ENCODE results near the gene MYG1. TPM values are rescaled to one million over a fixed set of nuclear protein-coding genes. Genes with fewer than 3 reads are reported as not detected.

Gene MYG1
- total RNA-seq, 1 experiment from 2014 or later = 104 TPM

DNA sequence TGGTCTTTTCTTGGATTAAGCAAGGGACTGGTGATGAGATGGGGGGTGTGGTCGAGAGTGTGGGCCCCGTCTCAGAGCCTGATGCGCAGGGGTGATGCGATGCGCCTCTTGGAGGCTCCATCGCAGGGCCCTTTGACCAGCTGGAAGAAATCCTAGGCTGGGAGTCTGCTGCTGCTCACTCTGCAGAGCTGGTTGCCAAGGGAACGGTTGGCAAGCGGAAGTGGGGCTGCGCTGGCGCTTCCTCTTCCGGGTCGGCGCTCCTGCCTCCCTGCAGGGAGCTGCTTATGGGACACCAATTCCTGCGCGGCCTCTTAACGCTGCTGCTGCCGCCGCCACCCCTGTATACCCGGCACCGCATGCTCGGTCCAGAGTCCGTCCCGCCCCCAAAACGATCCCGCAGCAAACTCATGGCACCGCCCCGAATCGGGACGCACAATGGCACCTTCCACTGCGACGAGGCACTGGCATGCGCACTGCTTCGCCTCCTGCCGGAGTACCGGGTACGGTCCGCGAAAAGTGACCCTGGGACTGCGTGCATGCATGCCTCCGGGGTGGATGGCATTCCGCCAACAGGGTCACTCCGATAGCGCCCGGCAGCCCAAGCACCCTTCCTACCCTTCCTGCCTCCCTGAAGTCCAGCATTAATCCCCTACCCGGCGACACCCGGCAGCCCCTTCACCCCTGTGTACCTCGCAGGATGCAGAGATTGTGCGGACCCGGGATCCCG is at the start of gene MYG1 (continued):
- TF ChIP-seq ZNF274 (IDR thresholded peaks at IDR 0.05; ENCODE audit: low read depth, low read length) (no peak), JUND (IDR thresholded peaks at IDR 0.05) (no peak; the same call in 1 of the 2 replicates), SRF (IDR thresholded peaks at IDR 0.05; ENCODE audit: low read depth) (no peak), TCF7L2 (IDR thresholded peaks at IDR 0.05; ENCODE audit: borderline replicate concordance, extremely low read depth, insufficient read depth, insufficient read length) (no peak), CEBPB (IDR thresholded peaks at IDR 0.05; ENCODE audit: low read depth) (no peak)

DNA sequence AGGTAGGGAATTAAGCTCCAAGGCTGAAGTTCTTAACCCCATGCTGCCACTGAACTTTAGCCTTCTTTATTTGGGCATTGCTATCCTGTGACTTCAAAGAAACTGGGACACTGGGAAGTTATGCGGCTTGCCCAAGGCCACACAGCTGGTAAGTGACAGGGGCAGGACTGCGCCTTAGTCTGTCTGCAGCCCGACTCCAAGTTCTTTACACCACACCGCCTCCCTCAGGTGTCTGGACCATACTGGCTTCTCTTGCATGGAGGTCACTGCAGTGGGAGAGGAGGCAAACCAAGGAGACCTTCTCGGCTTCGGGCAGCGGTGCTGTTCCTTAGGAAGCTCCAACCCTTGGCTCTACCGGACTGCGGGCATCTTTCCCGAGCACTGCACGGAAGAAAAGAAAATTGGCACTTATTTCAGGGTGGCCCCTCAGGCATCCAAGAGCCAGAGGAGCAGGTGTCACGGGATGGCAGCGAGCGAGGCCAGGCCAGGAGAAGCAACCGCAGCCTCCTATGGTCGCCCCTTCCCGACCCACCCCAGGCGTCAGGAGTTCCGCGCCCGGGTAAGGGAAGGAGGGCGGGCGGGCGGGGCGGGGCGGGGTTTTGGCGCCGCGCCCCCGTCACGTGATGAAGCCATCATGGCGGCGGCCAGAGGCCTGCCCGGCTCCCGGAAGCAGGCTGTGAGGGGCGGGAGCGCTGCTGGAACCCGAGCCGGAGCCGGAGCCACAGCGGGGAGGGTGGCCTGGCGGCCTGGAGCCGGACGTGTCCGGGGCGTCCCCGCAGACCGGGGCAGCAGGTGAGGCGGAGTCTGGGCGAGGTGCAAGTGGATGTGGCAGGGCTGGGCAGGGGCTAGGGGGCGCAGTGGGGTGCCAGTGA is 47.8 kb upstream of the MYG1 start:
- peak overlapping the region; percentile 96 for H3K4me2 ChIP-seq (ENCODE audit: low read length)
- H3K9me3 ChIP-seq (ENCODE audit: control insufficient read depth in 1 of 2, insufficient read depth in 1 of 2, low read depth in 1 of 2, low read length in 2 of 2) = no peaks in the 10 kb centered on the region
- TF ChIP-seq SP1 (IDR thresholded peaks at IDR 0.05; ENCODE audit: low read depth) = 0 out of 2 replicates have a peak, but pooled peaks have one; percentile 39
- TF ChIP-seq, protein P1, sequence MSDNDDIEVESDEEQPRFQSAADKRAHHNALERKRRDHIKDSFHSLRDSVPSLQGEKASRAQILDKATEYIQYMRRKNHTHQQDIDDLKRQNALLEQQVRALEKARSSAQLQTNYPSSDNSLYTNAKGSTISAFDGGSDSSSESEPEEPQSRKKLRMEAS (IDR thresholded peaks at IDR 0.05) = peak; percentile 53; the same call in 1 of the 2 replicates
- peak; percentile 53 for TF ChIP-seq POLR2AphosphoS5 (IDR thresholded peaks at IDR 0.05; ENCODE audit: low read depth, low read length)
- TF ChIP-seq, protein P2, sequence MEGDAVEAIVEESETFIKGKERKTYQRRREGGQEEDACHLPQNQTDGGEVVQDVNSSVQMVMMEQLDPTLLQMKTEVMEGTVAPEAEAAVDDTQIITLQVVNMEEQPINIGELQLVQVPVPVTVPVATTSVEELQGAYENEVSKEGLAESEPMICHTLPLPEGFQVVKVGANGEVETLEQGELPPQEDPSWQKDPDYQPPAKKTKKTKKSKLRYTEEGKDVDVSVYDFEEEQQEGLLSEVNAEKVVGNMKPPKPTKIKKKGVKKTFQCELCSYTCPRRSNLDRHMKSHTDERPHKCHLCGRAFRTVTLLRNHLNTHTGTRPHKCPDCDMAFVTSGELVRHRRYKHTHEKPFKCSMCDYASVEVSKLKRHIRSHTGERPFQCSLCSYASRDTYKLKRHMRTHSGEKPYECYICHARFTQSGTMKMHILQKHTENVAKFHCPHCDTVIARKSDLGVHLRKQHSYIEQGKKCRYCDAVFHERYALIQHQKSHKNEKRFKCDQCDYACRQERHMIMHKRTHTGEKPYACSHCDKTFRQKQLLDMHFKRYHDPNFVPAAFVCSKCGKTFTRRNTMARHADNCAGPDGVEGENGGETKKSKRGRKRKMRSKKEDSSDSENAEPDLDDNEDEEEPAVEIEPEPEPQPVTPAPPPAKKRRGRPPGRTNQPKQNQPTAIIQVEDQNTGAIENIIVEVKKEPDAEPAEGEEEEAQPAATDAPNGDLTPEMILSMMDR (IDR thresholded peaks at IDR 0.05 in 2 of 3, conservative IDR thresholded peaks at IDR 0.05 in 1 of 3; ENCODE audit: borderline replicate concordance in 1 of 3, insufficient read depth in 1 of 3, low read depth in 2 of 3, low read length in 2 of 3) = peak; percentile 33 to 72 (median 42); a peak in 4 of 6 replicates
- no peak; the same call in 1 of the 2 replicates for TF ChIP-seq ZFX (IDR thresholded peaks at IDR 0.05)
- TF ChIP-seq TCF7L2 (IDR thresholded peaks at IDR 0.05; ENCODE audit: borderline replicate concordance, extremely low read depth, insufficient read depth, insufficient read length) = peak; percentile 72
- peak; percentile 37 for TF ChIP-seq POLR2A (IDR thresholded peaks at IDR 0.05; ENCODE audit: borderline replicate concordance, extremely low read depth, insufficient read depth, insufficient read length)
- peak; percentile 82; the same call in 1 of the 2 replicates for TF ChIP-seq ELF1 (IDR thresholded peaks at IDR 0.05; ENCODE audit: borderline replicate concordance, low read depth)
- TF ChIP-seq JUND (IDR thresholded peaks at IDR 0.05) = no peak
- no peak; the same call in 1 of the 2 replicates for TF ChIP-seq SRF (IDR thresholded peaks at IDR 0.05; ENCODE audit: low read depth)
- TF ChIP-seq SIN3A (IDR thresholded peaks at IDR 0.05; ENCODE audit: low read depth) = peak; percentile 22; the same call in 1 of the 2 replicates
- peak; percentile 94 for TF ChIP-seq YY1 (IDR thresholded peaks at IDR 0.05; ENCODE audit: extremely low read depth, insufficient replicate concordance, low read depth, low read length)
- peak; percentile 84 for TF ChIP-seq RAD21 (IDR thresholded peaks at IDR 0.05; ENCODE audit: low read depth)
- no peak for TF ChIP-seq EZH2phosphoT487 (IDR thresholded peaks at IDR 0.05; ENCODE audit: borderline replicate concordance)
- TF ChIP-seq, protein P3, sequence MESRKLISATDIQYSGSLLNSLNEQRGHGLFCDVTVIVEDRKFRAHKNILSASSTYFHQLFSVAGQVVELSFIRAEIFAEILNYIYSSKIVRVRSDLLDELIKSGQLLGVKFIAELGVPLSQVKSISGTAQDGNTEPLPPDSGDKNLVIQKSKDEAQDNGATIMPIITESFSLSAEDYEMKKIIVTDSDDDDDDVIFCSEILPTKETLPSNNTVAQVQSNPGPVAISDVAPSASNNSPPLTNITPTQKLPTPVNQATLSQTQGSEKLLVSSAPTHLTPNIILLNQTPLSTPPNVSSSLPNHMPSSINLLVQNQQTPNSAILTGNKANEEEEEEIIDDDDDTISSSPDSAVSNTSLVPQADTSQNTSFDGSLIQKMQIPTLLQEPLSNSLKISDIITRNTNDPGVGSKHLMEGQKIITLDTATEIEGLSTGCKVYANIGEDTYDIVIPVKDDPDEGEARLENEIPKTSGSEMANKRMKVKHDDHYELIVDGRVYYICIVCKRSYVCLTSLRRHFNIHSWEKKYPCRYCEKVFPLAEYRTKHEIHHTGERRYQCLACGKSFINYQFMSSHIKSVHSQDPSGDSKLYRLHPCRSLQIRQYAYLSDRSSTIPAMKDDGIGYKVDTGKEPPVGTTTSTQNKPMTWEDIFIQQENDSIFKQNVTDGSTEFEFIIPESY (IDR thresholded peaks at IDR 0.05; ENCODE audit: extremely low read depth, insufficient replicate concordance, low read length) = no peak
- peak overlapping the region; percentile 94 for H3K9ac ChIP-seq (ENCODE audit: low read length)
- peaks cover 11% of the 10 kb centered on the region; the same call in 1 of the 2 replicates for H3K79me2 ChIP-seq (ENCODE audit: insufficient read depth, low read length)
- peak overlapping the region; percentile 85 for H3K27ac ChIP-seq (ENCODE audit: low read depth, low read length)
- peak overlapping the region; percentile 91 to 97 for H3K4me3 ChIP-seq (replicated peaks in 1 of 2; ENCODE audit: low read depth in 1 of 2, low read length in 2 of 2)
- peaks cover 0 to 2% of the 10 kb centered on the region in 2 experiments; a peak in 2 of 4 replicates for H3K36me3 ChIP-seq (ENCODE audit: control insufficient read depth in 1 of 2, insufficient read depth in 2 of 2, low read length in 2 of 2)
- DNase-seq (ENCODE audit: low read depth, low spot score) (peak; percentile 48), ATAC-seq (peak; percentile 83)
- ChIA-PET RAD21 (ENCODE audit: low non-redundant PET in 1 of 2, low total read pairs in 2 of 2, uncharacterized antibody in 2 of 2, unreplicated experiment in 2 of 2) (interaction anchor here (0.8 to 1.9 kb wide), 5 partner anchors 16 to 39 kb away, joined by 3 to 8 read pairs (median 3); partner anchors contain the start of gene ESPL1 (in 1 of the 2)), POLR2A (interaction anchor here (1.2 to 1.3 kb wide), 2 partner anchors 190 to 246 kb away, joined by 3 read pairs; partner anchors contain the start of genes EIF4B and PRR13), CTCF (interaction anchor here (0.7 to 2.0 kb wide), 5 partner anchors 15 to 92 kb away, joined by 3 to 22 read pairs (median 4); no protein-coding TSS in a partner anchor)
- no peaks in the 10 kb centered on the region for H3K27me3 ChIP-seq (ENCODE audit: insufficient read depth, low read length)
- no peak overlapping the region for H2AFZ ChIP-seq (ENCODE audit: low read depth, low read length, poor library complexity, severe bottlenecking)
- intact Hi-C loops (cut with micrococcal nuclease) = loop anchor here (1.0 to 2.0 kb wide), 3 partner anchors 19 to 38 kb away; partner anchors contain the start of gene RARG
- H3K4me1 ChIP-seq (ENCODE audit: control insufficient read depth in 1 of 2, insufficient read depth in 2 of 2, low read length in 2 of 2) = peaks cover 15 to 23% of the 10 kb centered on the region in 2 experiments
- H3K9me2 ChIP-seq (ENCODE audit: insufficient read depth) = no peaks in the 10 kb centered on the region
- no peaks in the 10 kb centered on the region for H4K20me1 ChIP-seq (ENCODE audit: insufficient read depth)
- TSS peak; percentile 94 for BruUV-seq (replicated peaks)
